NCI-H187 (cell line): ENCODE data around the gene CTNNA3.

ENCODE experiments used
- DNase-seq, 2 experiments: peaks; one replicate each; lab custom pipeline; 2025; lab: John Stamatoyannopoulos, UW

The CTNNA3 gene

DNA sequence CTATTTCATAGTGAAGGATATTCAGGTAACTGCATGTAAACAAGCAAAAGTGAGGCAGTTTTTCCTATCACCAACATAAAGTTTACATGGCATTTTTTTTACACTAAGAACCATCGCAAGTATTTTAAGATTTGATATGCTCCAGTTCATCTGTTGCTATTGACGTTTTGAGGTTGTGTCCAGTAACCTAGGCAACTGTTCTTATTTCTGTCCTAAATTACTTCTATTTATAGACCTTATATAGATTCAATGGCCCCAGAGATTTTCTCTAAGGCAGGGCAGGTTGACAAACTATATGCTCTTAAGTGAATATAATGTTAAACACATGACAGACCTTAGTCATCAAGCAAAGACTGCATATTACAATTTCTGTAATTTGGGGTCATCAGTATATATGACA lies 1600.4 kb downstream of the CTNNA3 start:
- DNase-seq, result no peak

DNA sequence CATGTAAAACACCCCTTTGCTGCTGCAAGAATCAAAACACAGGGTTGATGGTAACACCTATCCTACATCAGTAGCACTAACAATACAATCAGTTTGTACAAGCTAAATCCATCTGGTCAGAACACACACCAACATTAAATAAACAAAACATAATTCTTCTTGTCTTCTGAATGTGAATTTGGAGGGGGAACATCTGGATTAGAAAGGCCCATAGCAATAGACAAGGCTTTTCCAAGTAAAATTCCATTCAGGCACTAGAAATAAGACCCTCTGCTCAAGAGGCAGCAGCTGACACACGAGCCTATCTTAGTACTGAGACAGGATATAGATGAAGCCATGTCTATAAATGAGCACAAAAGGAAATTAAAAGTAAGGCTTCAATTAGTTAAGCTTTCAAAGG lies 1610.1 kb downstream of the CTNNA3 start:
- DNase-seq, result no peak

DNA sequence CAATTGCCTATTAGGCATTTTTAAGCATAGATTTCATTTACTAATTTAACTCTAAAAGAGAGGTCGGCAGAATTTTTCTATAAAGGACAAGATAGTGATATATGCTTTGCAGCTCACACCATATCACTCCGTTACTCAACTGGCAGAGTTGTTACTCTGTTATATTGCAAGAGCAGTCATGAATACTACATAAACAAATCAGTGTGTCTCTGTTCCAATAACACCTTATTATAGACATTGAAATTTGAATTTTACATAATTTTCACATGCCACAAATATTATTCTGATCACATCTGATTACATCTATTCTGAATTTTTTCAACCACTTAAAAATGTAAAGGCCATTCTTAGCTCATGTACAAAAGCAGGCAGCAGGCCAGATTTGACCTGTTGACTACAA lies 1624.1 kb downstream of the CTNNA3 start:
- no peak for DNase-seq

DNA sequence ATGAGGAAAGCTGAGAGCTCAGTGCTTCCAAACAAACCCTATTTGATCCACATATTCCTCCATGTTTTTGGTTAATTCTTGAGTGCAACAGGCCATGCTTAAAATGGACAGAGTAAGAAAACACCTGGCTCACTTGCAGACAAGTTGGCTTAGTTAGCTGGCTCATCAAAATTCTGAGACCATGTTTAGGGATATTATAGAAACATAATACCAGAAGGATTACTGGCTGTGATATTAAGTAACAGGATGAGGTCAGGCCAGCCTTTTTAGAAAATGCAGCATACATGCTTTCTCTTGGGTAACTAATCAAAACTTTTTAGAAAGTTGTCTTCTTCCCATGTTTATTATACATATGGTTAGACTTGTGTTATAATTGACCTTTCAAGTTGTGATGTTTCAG lies 1637.4 kb downstream of the CTNNA3 start:
- DNase-seq, result no peak

DNA sequence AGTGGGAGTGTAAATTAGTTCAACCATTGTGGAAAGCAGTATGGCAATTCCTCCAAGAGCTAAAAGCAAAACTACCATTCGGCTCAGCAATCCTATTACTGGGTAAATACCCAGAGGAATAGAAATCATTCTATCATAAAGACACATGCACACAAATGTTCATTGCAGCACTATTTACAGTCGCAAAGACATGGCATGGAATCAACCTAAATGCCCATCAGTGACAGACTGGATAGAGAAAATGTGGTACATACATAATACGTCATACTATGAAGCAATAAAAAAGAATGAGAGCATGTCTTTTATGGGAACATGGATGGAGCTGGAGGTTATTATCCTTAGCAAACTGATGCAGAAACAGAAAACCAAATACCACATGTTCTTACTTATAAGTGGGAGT lies 1646.7 kb downstream of the CTNNA3 start:
- DNase-seq, result no peak

DNA sequence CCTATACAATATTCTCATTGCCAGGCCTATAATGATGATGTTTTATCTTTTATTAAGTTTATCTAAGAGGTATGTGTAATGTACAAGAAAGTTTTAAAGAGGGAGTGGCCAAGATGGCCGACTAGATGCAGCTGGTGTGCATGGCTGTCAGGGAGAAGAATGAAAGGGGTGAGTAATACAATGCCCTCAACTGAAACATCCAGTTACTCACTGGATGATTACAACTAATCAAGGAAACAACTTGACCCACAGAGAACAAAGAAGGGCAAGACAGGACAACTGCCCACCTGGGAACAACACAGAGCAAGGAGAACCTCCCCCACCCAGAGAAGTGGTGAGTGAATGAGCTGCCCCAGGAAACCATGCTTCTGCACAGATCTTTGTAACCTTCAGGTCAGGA lies 1650.1 kb downstream of the CTNNA3 start:
- no peak for DNase-seq

DNA sequence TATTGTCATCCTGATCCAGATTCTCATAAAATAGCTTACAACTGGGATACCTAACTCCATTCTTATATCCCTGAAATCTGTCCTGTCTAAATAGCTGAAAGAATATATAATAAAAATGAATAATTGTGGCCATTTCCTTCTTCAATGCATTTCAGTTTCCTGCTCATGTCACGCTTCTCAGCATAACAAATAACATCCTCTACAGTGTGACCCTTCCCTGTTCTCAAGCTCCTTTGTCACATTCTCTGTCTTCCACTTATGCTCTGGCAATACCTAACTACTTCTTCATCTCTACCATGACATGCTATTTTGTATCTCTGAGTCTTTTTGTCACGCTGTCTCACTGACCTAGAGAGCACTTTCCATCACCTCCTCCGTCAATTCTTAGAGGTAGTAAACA lies 1654.2 kb downstream of the CTNNA3 start:
- DNase-seq, result no peak

DNA sequence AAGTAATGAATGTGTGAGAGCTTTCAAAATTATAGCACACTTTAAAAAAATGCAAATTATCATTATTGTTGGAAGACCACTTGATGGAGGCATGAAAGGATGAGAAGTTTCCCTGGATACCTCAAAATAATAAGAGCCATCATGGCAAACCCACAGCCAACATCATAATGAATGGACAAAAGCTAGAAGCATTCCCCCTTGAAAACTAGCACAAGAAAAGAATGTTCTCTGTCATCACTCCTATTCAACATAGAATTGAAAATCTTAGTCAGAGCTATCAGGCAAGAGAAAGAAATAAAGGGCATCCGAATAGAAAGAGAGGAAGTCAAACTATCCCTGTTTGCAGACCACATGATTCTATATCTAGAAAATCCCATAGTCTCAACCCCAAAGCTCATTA lies 1657.4 kb downstream of the CTNNA3 start:
- no peak for DNase-seq

DNA sequence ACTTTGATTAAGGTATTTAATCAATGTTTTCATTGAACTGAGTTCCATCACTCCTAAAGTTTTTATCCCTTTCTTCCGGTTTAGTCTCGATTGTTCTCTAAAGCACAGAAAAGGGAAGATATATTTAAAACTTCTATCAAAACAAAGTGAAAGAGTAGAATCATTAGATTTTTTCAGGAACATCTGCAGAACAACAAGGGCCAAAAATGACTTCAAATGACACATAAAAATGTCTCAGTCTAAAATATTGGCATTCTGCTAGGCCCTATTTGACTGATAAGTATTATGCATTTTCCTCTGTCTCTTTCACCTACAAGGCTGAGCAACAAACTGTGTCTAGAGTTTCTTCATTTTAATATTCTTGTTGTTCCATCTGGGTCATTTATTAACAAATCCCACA lies 1669.7 kb downstream of the CTNNA3 start:
- DNase-seq, result no peak

DNA sequence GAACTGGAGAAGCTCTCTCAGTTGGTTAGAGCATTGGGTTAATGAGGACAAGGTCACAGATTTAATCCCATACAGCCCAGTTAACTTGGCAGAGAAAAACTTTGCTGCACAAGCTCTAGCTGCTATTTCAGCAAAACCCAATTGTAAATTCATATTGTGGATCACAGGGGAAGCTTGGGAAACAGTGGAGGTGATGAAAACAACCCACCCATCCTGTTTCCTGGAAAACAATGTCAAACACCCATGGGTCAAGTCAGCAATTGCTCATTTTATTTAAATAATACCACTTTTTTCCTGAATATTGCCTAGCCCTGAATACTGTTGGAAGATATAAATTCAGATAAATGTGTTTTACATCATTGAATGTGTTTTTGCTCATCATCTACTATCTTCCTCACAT lies 1670.8 kb downstream of the CTNNA3 start:
- DNase-seq, result no peak

DNA sequence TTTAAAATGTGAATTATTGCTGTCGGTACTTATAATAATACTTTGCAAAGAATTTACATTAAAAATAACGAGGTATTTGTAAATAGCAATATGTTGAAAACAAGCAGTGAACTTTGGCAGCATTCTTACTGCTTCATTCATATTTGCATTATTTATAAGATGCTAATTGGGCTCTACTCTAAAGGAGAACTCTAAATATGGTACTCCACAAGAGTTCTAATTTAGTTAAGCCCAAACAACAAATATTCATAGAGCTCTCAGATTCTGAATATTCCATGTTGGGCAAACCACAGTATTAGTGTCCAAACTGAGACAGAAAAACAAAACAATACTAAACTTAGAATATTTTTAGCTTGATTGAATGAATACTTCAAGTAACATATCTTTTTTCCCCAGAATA lies 1674.6 kb downstream of the CTNNA3 start:
- DNase-seq, result no peak

DNA sequence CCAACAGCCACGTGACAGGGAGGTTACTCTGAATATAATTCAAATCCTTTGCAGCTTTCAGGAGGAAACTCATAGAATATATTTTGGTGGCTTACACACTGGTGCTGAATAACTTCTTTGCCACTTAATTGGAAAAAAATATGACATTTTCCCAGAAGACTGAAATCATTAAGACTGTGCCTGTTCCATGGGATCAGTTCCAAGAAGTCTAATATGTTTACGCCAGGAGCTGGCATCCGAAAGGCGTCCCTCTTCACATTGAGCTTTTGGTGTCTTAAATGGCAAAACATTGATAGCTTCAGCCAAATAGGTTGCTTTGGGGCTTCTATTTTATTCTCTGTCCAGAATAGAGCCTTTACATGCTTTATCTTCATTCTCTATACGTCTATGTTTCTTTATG lies 1687.8 kb downstream of the CTNNA3 start:
- no peak for DNase-seq

DNA sequence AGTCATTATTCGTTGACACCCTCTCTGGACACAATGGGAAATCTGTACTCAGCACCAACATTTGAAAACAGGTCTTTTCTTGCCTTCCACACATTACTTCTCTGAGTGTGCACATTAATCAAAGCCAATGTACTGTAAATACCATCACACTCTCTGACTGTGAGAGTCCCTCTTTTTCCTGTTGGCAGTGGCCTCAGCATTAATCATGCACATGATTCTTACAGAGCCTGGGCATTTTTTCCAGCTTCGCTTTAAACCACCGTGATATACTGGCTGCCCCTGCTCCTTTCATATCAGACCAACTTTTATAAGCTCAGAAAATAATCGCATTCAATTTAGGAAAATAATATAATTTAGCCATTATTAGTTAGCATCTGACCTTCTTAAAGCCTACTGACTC lies 1689.6 kb downstream of the CTNNA3 start:
- no peak for DNase-seq

DNA sequence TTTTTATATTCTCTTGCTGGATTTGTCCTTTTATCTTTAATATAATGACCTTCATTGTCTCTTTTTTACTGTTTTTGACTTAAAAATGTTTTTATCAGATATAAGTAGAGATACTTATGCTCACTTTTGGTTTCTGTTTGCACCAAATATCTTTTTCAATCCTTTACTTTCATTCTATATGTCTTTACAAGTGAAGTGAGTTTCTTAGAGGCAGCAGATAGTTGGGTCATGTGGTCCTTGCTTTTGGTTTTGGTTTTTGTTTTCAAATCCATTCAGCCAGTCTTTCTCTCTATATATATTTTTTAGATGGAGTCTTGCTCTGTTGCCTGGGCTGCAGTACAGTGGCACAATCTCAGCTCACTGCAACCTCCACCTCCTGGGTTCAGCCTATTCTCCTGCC lies 1702.5 kb downstream of the CTNNA3 start:
- DNase-seq, result no peak

DNA sequence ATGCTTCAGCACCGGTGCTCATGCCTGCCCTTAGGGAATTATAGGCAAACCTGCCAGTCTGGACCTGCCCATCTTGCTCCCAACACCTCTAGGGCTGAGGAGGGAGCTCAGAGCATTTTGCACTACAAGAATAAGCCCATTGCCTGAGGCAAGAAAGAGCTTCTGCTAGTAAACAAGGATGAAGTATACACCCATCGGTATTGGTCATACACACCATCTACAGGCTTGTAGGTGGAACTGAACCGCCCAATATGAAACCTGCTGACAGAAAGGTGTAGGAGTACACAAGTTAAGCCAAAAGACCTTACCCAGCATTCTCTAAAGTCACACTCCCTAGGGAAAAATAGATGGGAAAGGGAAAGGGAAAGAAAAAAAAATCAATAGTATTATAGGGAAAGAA lies 1727.1 kb downstream of the CTNNA3 start:
- DNase-seq, result no peak

DNA sequence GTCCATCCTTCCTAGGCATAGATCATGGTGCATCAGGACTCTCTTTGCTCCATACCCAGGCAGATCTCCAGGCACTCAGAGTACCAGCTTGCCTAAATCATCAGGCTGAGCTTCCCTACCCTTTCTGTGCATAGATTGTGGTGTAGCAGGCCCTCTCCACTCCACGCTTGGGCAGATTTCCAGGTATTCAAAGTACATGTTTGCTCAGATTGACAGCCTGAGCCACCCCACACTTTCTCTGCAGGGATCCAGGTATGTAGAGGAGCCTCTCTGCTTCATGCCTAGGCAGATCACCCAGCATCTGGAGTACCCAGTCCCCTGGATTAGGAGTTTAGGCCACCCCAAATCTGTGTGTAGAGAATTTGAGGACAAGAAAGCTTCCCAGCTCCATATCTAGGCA lies 1727.6 kb downstream of the CTNNA3 start:
- no peak for DNase-seq

DNA sequence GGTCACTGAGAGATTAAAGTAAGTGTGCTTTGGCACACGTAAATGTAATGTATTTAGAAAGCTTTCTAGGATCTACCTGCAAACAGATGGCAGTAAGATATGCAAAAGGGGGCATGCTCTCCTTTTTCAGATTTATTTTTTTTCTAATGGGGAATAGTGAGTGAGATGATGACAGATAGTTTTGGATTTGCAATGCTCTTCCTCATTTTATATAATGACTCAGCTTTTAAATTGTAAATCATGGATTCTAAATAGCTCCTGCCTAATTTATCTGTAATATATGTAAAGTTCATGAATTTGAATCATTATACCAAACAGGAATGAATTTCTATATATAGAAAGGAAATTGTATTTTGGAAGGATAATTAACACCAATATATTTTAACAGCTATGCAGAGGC lies 1731.8 kb downstream of the CTNNA3 start:
- no peak for DNase-seq

DNA sequence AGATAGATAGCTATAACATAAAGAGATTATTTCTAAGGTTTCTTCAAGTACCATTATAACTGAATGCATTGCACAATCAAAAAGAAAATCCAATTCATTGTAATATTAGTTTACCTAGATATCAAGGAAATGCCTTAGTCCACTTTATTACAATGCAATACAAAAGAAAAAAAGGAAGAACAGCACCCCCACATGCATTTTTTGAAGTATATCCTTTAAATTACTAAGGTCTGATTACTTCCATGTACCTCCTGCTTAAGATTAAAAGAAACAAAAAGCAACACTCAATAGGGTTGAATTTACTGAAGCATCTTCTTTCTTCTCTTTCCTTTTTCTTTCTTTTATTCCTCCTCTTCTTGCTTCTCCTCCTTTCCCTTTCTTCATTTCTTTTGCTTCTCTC lies 1743.9 kb downstream of the CTNNA3 start:
- no peak for DNase-seq

DNA sequence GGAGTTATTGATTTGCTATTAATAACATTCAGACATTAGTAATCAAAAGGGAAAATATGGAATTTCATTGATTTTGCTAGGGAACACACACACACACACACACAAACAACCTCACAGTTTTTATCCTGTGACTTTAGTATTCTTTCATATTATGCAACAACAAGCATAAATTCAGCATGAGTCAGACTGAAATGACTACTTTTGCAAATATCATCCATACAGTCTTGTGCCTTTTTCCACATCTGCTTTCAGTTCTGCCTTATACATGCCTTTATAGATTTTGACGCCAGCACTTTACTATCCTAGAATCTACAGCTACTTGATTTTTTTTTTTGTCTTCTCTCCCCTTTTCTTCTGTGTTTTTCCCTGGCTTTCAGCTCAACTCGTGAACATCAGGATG lies 1745.9 kb downstream of the CTNNA3 start:
- DNase-seq, result no peak

DNA sequence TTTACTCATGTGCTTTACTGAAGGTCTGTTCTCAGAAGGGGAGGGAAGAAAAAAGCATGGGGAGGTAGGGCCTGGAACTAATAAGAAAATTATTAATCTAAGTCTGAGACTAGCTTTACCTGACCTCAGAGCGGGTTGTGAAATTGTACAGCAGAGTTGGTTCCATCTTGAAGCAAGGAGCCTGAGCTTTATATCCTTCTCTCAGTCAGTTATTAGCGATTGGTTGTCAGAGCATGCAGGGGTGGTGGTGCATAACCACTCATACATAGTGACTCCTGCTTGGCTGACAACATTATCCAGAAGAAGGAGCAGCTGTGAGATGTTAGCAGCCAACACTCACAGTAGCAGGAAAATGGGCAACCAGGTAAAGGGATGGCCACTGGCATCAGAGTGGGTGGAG lies 1746.5 kb downstream of the CTNNA3 start:
- no peak for DNase-seq

DNA sequence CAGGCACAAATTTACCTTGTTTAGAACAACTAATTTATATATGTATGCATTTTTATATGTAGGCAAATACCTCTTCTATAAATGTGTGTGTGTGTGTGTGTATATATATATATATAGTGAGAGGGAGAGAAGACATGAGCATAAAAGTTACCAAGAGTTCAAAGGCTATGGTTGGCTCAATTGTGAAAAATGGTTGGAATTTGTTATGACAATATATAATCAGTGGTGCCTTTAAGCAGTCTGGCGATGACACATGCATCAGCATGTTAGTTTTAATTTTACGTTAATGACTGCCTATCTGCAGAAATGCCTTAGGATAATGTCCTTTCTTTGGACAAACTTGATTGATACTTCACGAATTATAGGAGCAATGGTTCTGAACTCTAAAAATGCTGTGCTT lies 1750.9 kb downstream of the CTNNA3 start:
- DNase-seq, result no peak

DNA sequence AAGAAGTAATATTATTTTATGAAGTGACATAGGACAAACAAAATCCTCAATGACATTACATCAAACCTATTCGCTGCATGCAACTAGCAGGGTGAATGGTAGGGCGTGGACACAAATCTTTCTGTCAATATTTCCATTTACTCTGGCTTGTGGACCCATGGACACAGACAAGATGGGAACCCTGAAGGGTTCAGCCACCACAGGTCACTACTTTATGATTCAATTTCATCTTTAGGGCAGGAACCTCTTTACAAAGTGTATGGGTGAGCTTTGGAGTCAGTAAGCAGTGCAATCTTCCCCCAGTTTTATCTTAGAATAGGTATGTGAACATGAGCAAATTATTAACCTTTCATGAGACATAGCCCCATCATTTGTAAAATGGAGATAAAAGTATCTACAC lies 1752.5 kb downstream of the CTNNA3 start:
- DNase-seq, result no peak

DNA sequence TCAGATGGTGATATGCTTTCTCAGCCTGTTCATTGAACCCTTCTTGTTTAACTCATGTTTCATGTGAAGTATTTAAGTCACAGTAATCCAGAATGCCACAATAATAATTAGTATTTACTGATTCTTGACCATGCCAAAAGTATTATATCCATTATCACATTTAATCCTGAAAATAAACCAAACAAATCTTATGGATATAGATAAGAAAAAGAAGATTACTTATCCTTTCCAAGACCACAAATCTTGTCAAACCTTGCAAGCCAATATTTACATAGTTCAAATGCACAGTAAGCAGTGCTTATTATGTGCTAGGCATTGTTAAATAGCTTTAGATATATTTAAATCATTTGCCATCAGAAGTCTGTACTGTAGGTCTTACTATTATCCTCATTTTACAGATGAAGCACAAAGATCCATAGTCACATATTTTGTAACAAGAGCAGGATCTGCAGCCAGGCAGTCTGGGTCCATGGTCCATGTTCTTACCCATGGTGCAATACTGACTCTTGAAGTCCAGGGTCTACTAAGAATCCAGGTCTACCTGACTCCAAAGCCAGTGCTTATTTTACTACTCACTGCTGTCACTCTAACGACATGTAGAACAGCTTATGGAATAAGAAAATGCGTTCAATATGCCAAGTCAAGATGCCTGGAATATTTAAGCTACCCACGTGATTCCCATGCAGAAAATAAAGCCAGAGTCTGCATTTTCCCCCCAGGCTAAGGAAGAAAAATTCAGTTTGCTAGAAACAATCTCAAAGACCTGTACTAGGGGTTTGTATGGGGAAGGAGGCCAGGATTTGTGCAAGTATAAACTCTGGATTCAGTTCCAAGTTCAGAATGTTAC lies 1755.0 kb downstream of the CTNNA3 start:
- no peak for DNase-seq

DNA sequence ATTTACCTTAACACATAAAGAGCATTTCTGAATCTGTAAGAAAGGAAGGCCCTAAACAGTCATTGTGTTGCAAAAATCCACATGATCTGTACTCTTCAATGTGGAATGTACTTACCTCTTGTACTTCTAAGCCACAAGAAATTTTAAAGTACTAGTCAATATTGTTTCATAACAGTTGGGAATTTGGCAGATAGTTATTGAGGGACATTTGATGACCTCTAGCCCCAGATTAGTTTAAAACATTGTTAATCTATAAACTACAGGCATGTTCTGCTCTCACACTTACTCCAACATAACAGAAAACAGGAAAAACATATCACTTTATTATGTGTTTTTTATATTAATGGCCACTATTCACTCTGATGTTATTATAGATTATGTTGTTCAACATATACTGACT lies 1755.9 kb downstream of the CTNNA3 start:
- DNase-seq, result no peak
